ENCODE measurements around the gene AGMO.

AGMO gene

DNA sequence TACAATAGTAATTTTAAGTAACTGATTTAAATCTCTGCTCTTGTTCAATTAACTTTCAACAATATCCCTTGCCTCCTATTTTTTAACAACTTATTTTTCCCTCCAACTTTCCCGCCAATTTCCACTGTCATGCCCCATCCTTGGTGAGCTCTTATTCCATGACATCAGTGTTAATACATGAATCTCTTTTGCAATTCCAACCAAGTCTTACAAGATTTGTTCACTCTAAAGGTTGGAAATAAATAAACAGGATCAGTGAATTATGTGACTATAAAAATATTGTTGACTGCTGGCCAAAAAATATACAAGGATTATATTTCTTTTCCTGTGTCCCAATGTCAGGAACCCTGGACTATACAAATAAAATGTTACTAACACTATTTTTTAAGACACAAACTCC, 21.0 kb upstream of the AGMO start:
- H4K20me1 ChIP-seq (ENCODE audit: insufficient read depth): no peaks in the 10 kb centered on the region
- H3K27me3 ChIP-seq (ENCODE audit: insufficient read depth, low read depth): no peaks in the 10 kb centered on the region
- H3K9ac ChIP-seq: no peak overlapping the region
- H3K79me2 ChIP-seq (ENCODE audit: insufficient read depth, low read depth): no peaks in the 10 kb centered on the region
- H3K4me2 ChIP-seq: no peak overlapping the region
- no peak overlapping the region for H2AFZ ChIP-seq (ENCODE audit: low read depth)
- H3K36me3 ChIP-seq (ENCODE audit: insufficient read depth): no peaks in the 10 kb centered on the region
- H3K4me3 ChIP-seq (IDR thresholded peaks at IDR 0.05; ENCODE audit: insufficient read depth, low read depth, low read length): no peak overlapping the region
- TF ChIP-seq, protein P1, sequence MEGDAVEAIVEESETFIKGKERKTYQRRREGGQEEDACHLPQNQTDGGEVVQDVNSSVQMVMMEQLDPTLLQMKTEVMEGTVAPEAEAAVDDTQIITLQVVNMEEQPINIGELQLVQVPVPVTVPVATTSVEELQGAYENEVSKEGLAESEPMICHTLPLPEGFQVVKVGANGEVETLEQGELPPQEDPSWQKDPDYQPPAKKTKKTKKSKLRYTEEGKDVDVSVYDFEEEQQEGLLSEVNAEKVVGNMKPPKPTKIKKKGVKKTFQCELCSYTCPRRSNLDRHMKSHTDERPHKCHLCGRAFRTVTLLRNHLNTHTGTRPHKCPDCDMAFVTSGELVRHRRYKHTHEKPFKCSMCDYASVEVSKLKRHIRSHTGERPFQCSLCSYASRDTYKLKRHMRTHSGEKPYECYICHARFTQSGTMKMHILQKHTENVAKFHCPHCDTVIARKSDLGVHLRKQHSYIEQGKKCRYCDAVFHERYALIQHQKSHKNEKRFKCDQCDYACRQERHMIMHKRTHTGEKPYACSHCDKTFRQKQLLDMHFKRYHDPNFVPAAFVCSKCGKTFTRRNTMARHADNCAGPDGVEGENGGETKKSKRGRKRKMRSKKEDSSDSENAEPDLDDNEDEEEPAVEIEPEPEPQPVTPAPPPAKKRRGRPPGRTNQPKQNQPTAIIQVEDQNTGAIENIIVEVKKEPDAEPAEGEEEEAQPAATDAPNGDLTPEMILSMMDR (conservative IDR thresholded peaks at IDR 0.05; ENCODE audit: low read depth, low read length): no peak
- peaks cover 25% of the 10 kb centered on the region for H3K4me1 ChIP-seq (ENCODE audit: low read depth, poor library complexity, severe bottlenecking)
- no peak overlapping the region for H3K27ac ChIP-seq

GRCh38 chr7:15581352-15581951, 19.6 kb upstream of the AGMO start:
- TF ChIP-seq, protein P1 (conservative IDR thresholded peaks at IDR 0.05; ENCODE audit: low read depth, low read length): no peak
- Histone ChIP-seq H3K79me2 (ENCODE audit: insufficient read depth, low read depth) (no peaks in the 10 kb centered on the region), H3K9ac (no peak overlapping the region), H3K36me3 (ENCODE audit: insufficient read depth) (no peaks in the 10 kb centered on the region), H3K4me1 (ENCODE audit: low read depth, poor library complexity, severe bottlenecking) (peaks cover 25% of the 10 kb centered on the region), H3K4me3 (IDR thresholded peaks at IDR 0.05; ENCODE audit: insufficient read depth, low read depth, low read length) (no peak overlapping the region), H4K20me1 (ENCODE audit: insufficient read depth) (no peaks in the 10 kb centered on the region), H3K4me2 (peak overlapping the region; percentile 26), H3K27me3 (ENCODE audit: insufficient read depth, low read depth) (no peaks in the 10 kb centered on the region), H2AFZ (ENCODE audit: low read depth) (peak overlapping the region; percentile 16; the same call in 1 of the 2 replicates), H3K27ac (peak overlapping the region; percentile 9; the same call in 1 of the 2 replicates)

DNA sequence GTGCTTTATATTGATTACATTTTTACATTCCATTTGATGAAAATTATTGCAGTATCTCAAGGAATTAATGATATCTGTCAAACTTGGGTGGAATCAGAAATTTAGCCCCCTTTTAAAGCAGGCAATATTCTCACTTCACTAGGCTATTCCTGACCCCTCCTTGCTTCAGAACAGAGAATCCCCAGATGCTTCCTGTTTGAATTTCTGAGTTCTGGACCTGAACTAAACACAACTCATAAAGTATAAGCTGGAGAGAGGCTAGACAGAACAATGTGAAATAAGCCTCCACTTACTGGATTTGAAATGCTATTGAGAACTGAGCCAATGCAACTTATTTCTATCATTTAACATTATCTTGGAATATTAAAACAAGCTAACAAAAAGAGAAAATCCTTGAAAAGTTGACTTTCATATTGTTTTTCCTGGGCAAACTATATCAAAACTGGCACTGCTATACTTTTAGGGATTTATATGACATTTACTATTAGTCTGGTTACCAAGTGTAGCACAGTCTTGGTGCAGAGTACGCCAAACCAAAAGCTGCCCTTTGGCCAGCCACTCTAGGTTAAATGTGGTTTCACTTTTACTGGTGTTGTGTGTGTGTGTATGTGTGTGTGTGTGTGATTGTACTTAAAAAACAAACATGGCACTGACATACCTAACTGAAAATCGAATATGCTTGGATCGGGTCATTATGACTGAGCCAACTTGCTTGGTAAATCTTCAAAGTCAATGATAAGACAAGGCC, 19.0 kb upstream of the AGMO start:
- Histone ChIP-seq H3K4me2 (peak overlapping the region; percentile 26; the same call in 1 of the 2 replicates), H3K4me1 (ENCODE audit: low read depth, poor library complexity, severe bottlenecking) (peaks cover 25% of the 10 kb centered on the region), H3K27me3 (ENCODE audit: insufficient read depth, low read depth) (no peaks in the 10 kb centered on the region), H2AFZ (ENCODE audit: low read depth) (0 out of 2 replicates have a peak overlapping the region, but pooled peaks have one; percentile 16), H3K79me2 (ENCODE audit: insufficient read depth, low read depth) (no peaks in the 10 kb centered on the region), H3K27ac (peak overlapping the region; percentile 9; the same call in 1 of the 2 replicates), H3K36me3 (ENCODE audit: insufficient read depth) (no peaks in the 10 kb centered on the region), H4K20me1 (ENCODE audit: insufficient read depth) (no peaks in the 10 kb centered on the region), H3K9ac (no peak overlapping the region), H3K4me3 (IDR thresholded peaks at IDR 0.05; ENCODE audit: insufficient read depth, low read depth, low read length) (no peak overlapping the region)
- TF ChIP-seq, protein P1 (conservative IDR thresholded peaks at IDR 0.05; ENCODE audit: low read depth, low read length): no peak

DNA sequence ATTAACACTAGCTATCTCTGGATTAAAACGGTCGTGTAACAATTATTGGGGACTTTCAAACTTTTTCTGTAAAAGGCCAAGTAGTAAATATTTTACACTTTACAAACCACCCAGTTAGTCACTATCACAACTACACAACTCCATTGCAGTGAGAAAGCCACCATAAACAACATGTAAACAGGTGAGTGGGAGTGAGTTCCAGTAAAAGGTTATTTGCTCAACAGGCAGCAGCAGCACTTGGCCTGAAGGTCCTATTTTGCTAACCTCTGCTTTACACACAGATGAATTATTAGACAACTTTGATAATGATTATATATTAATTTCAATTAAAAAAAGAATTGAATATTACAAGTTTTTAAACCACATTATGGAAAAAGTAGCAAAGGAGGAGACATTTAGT, 15.8 kb upstream of the AGMO start:
- Histone ChIP-seq H2AFZ (ENCODE audit: low read depth) (no peak overlapping the region), H3K9ac (no peak overlapping the region), H3K27ac (no peak overlapping the region), H3K4me3 (IDR thresholded peaks at IDR 0.05; ENCODE audit: insufficient read depth, low read depth, low read length) (no peak overlapping the region), H3K36me3 (ENCODE audit: insufficient read depth) (no peaks in the 10 kb centered on the region), H4K20me1 (ENCODE audit: insufficient read depth) (no peaks in the 10 kb centered on the region), H3K79me2 (ENCODE audit: insufficient read depth, low read depth) (no peaks in the 10 kb centered on the region), H3K27me3 (ENCODE audit: insufficient read depth, low read depth) (no peaks in the 10 kb centered on the region), H3K4me2 (no peak overlapping the region), H3K4me1 (ENCODE audit: low read depth, poor library complexity, severe bottlenecking) (peaks cover 25% of the 10 kb centered on the region)
- TF ChIP-seq, protein P1 (conservative IDR thresholded peaks at IDR 0.05; ENCODE audit: low read depth, low read length): no peak
